ENCODE data around the gene HUWE1. TPM values are rescaled to one million over a fixed set of nuclear protein-coding genes. Genes with fewer than 3 reads are reported as not detected.

Gene HUWE1
- polyA plus RNA-seq, 1 donor (not counting 4 experiments of a cell fraction or from before 2014, with no cell fraction given): 53.6 TPM

- no peaks in the 10 kb centered on the region for H3K9me1 ChIP-seq (ENCODE audit: control insufficient read depth, extremely low read depth, insufficient read depth, low read length)
- FAIRE-seq (no peak), DNase-seq (ENCODE audit: low read depth, low spot score) (no peak)
- no peaks in the 10 kb centered on the region for H3K4me1 ChIP-seq (ENCODE audit: control insufficient read depth, extremely low read depth, insufficient read depth, low read length)
- H3K4me2 ChIP-seq (ENCODE audit: control insufficient read depth, extremely low read depth, insufficient read depth, low read depth, low read length): no peak overlapping the region
- no peaks in the 10 kb centered on the region for H3K9me3 ChIP-seq (ENCODE audit: control insufficient read depth, low read depth, low read length)
- TF ChIP-seq CTCF (optimal IDR thresholded peaks at IDR 0.05 in 1 of 3, IDR thresholded peaks at IDR 0.05 in 1 of 3, conservative IDR thresholded peaks at IDR 0.05 in 1 of 3; ENCODE audit: extremely low read depth in 1 of 3, insufficient read depth in 2 of 3, low read length in 3 of 3): no peak
- no peak for TF ChIP-seq EZH2 (IDR thresholded peaks at IDR 0.05; ENCODE audit: low read length)
- H3K36me3 ChIP-seq (ENCODE audit: control insufficient read depth in 2 of 2, extremely low read depth in 1 of 2, insufficient read depth in 2 of 2, low read length in 2 of 2): peaks cover 3 to 5% of the 10 kb centered on the region in 2 experiments
- no peak overlapping the region for H3K27ac ChIP-seq (ENCODE audit: control insufficient read depth, insufficient read depth, low read length)
- no peak overlapping the region for H3K9ac ChIP-seq (ENCODE audit: control insufficient read depth, extremely low read depth, insufficient read depth, low read length)
- no peaks in the 10 kb centered on the region for H4K20me1 ChIP-seq (ENCODE audit: control insufficient read depth, extremely low read depth, insufficient read depth, low read length)
- dilution Hi-C loops (cut with MboI; ENCODE audit: extremely low pct_ligation_motif_present, low sequenced_read_pairs): no loop called here
- H3K79me2 ChIP-seq (ENCODE audit: control insufficient read depth, insufficient read depth, low read length): peaks cover 6% of the 10 kb centered on the region
- H2AFZ ChIP-seq (ENCODE audit: control insufficient read depth, low read length): no peak overlapping the region
- no peak overlapping the region for H3K4me3 ChIP-seq (ENCODE audit: control insufficient read depth in 2 of 3, extremely low read depth in 1 of 3, insufficient read depth in 2 of 3, low read depth in 1 of 3, low read length in 3 of 3)
- no peaks in the 10 kb centered on the region for H3K27me3 ChIP-seq (ENCODE audit: control insufficient read depth, extremely low read depth, insufficient read depth, low read length)
These were observed 49.0 kb downstream of the HUWE1 start for GRCh38 chrX:53637479-53637878.

GRCh38 chrX:53631156-53631555, 55.4 kb downstream of the HUWE1 start:
- H2AFZ ChIP-seq (ENCODE audit: control insufficient read depth, low read length): no peak overlapping the region
- no peak for DNase-seq (ENCODE audit: low read depth, low spot score)
- H3K9me1 ChIP-seq (ENCODE audit: control insufficient read depth, extremely low read depth, insufficient read depth, low read length): no peaks in the 10 kb centered on the region
- H3K36me3 ChIP-seq (ENCODE audit: control insufficient read depth in 2 of 2, extremely low read depth in 1 of 2, insufficient read depth in 2 of 2, low read length in 2 of 2): peaks cover 5 to 10% of the 10 kb centered on the region in 2 experiments
- H3K27me3 ChIP-seq (ENCODE audit: control insufficient read depth, extremely low read depth, insufficient read depth, low read length): no peaks in the 10 kb centered on the region
- dilution Hi-C loops (cut with MboI; ENCODE audit: extremely low pct_ligation_motif_present, low sequenced_read_pairs): no loop called here
- H3K4me1 ChIP-seq (ENCODE audit: control insufficient read depth, extremely low read depth, insufficient read depth, low read length): no peaks in the 10 kb centered on the region
- TF ChIP-seq CTCF (optimal IDR thresholded peaks at IDR 0.05 in 1 of 3, IDR thresholded peaks at IDR 0.05 in 1 of 3, conservative IDR thresholded peaks at IDR 0.05 in 1 of 3; ENCODE audit: extremely low read depth in 1 of 3, insufficient read depth in 2 of 3, low read length in 3 of 3) (no peak), EZH2 (IDR thresholded peaks at IDR 0.05; ENCODE audit: low read length) (no peak)
- H3K4me3 ChIP-seq (ENCODE audit: control insufficient read depth in 2 of 3, extremely low read depth in 1 of 3, insufficient read depth in 2 of 3, low read depth in 1 of 3, low read length in 3 of 3): no peak overlapping the region
- H3K27ac ChIP-seq (ENCODE audit: control insufficient read depth, insufficient read depth, low read length): no peak overlapping the region
- H3K79me2 ChIP-seq (ENCODE audit: control insufficient read depth, insufficient read depth, low read length): peaks cover 4% of the 10 kb centered on the region
- H3K4me2 ChIP-seq (ENCODE audit: control insufficient read depth, extremely low read depth, insufficient read depth, low read depth, low read length): no peak overlapping the region
- no peaks in the 10 kb centered on the region for H4K20me1 ChIP-seq (ENCODE audit: control insufficient read depth, extremely low read depth, insufficient read depth, low read length)
- H3K9ac ChIP-seq (ENCODE audit: control insufficient read depth, extremely low read depth, insufficient read depth, low read length): no peak overlapping the region
- FAIRE-seq: no peak
- H3K9me3 ChIP-seq (ENCODE audit: control insufficient read depth, low read depth, low read length): no peaks in the 10 kb centered on the region
